ENCODE data around the gene SLC39A9. TPM values are rescaled to one million over a fixed set of nuclear protein-coding genes. Genes with fewer than 3 reads are reported as not detected.
"Not testable (repeated sequence)": the region's sequence is repeated elsewhere in the genome, so short reads cannot be mapped to it uniquely, and the experiment has no call there.

The SLC39A9 gene
- total and polyA plus RNA-seq, 2 of the 4 experiments (the other 2 are of a cell fraction), result 41.4 to 168 TPM

DNA sequence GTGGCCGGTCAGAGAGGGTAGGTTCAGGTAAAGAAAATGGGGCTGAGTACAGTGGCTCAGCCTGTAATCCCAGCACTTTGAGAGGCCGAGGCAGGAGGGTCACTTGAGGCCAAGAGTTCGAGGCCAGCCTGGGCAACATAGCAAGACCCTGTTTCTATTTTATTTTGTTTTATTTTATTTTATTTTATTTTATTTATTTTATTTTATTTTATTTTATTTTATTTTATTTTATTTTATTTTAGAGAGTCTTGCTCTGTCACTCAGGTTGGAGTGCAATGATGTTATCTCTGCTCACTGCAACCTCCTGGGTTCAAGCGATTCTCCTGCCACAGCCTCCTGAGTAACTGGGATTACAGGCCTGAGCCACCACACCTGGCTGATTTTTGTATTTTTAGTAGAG, 99.4 kb downstream of the SLC39A9 start:
- no CpG with 5 or more reads among the region's 4 CpGs for whole genome bisulfite sequencing, 2 experiments (ENCODE audit: extremely low coverage in 2 of 2, insufficient read length in 1 of 2)
- H4K20me1 ChIP-seq (ENCODE audit: insufficient read depth, low read length); H2AFZ ChIP-seq (replicated peaks; ENCODE audit: low read length, poor library complexity); H3K9ac ChIP-seq (ENCODE audit: low read depth, low read length); H4K8ac ChIP-seq (ENCODE audit: low read depth in 2 of 2, low read length in 2 of 2); H3K56ac ChIP-seq (ENCODE audit: extremely low read depth, insufficient read depth, low read length); H4K5ac ChIP-seq (ENCODE audit: low read depth, low read length); H2AK9ac ChIP-seq (replicated peaks; ENCODE audit: low read depth, low read length, poor library complexity); H3K36me3 ChIP-seq (ENCODE audit: control insufficient read depth, insufficient read depth, low read length); H3K18ac ChIP-seq (ENCODE audit: low read depth, low read length); in situ Hi-C loops (cut with MboI; ENCODE audit: low sequenced_read_pairs); H3K4me2 ChIP-seq (ENCODE audit: low read depth, low read length); H2BK15ac ChIP-seq (ENCODE audit: low read depth, low read length); H2BK5ac ChIP-seq (ENCODE audit: low read depth, low read length, poor library complexity, severe bottlenecking); POLR2A ChIA-PET (ENCODE audit: unreplicated experiment); H3K4ac ChIP-seq (ENCODE audit: low read depth, low read length); H3K4me1 ChIP-seq (ENCODE audit: control insufficient read depth, insufficient read depth, low read length); H2BK120ac ChIP-seq (ENCODE audit: low read depth, low read length); H3K9me1 ChIP-seq (ENCODE audit: insufficient read depth, low read length); H4K91ac ChIP-seq (ENCODE audit: insufficient read depth, low read depth, low read length); H3K14ac ChIP-seq (replicated peaks; ENCODE audit: low read depth, low read length); CTCF ChIA-PET; H3K27ac ChIP-seq (ENCODE audit: insufficient read depth, low read length); H2BK20ac ChIP-seq (ENCODE audit: low read depth, low read length); H3K4me3 ChIP-seq (ENCODE audit: insufficient read depth, low read depth, low read length); H3K79me1 ChIP-seq (ENCODE audit: low read depth in 1 of 2, low read length in 2 of 2); DNase-seq; BruUV-seq (replicated peaks); H3K23ac ChIP-seq (ENCODE audit: low read depth, low read length); H2AK5ac ChIP-seq (ENCODE audit: low read depth, low read length); ATAC-seq (ENCODE audit: low read depth); H3K9me3 ChIP-seq (ENCODE audit: control insufficient read depth, insufficient read depth, low read length); intact Hi-C loops (cut with micrococcal nuclease); dilution Hi-C loops (cut with HindIII; ENCODE audit: low sequenced_read_pairs, unreplicated experiment): not testable (repeated sequence)
- H3K27me3 ChIP-seq (ENCODE audit: control insufficient read depth, insufficient read depth, low read length), result peaks cover 54% of the 10 kb centered on the region

DNA sequence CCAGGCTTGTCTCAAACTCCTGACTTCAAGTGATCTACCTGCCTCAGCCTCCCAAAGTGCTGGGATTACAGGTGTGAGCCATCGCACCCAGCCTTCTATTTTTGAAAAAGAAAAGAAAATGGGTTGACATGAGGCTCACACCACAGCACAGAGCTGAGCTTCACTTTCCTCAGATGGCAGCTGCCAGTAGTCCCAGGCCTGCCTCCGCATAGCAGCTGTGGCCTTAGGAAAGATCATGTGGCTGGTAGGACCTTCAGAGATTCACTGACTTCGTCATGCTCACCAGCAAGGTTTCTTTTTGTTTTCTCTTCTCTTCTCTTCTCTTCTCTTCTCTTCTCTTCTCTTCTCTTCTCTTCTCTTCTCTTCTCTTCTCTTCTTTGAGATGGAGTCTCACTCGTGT, 99.8 kb downstream of the SLC39A9 start:
- H3K18ac ChIP-seq (ENCODE audit: low read depth, low read length); H3K79me1 ChIP-seq (ENCODE audit: low read depth in 1 of 2, low read length in 2 of 2); H2BK20ac ChIP-seq (ENCODE audit: low read depth, low read length); in situ Hi-C loops (cut with MboI; ENCODE audit: low sequenced_read_pairs); H3K4me3 ChIP-seq (ENCODE audit: insufficient read depth, low read depth, low read length); H2AFZ ChIP-seq (replicated peaks; ENCODE audit: low read length, poor library complexity); BruUV-seq (replicated peaks); H3K9me3 ChIP-seq (ENCODE audit: control insufficient read depth, insufficient read depth, low read length); ATAC-seq (ENCODE audit: low read depth); intact Hi-C loops (cut with micrococcal nuclease); CTCF ChIA-PET; H3K4me1 ChIP-seq (ENCODE audit: control insufficient read depth, insufficient read depth, low read length); DNase-seq; H2AK5ac ChIP-seq (ENCODE audit: low read depth, low read length); H3K36me3 ChIP-seq (ENCODE audit: control insufficient read depth, insufficient read depth, low read length); H2BK5ac ChIP-seq (ENCODE audit: low read depth, low read length, poor library complexity, severe bottlenecking); H3K4me2 ChIP-seq (ENCODE audit: low read depth, low read length); H3K27ac ChIP-seq (ENCODE audit: insufficient read depth, low read length); dilution Hi-C loops (cut with HindIII; ENCODE audit: low sequenced_read_pairs, unreplicated experiment); H4K8ac ChIP-seq (ENCODE audit: low read depth in 2 of 2, low read length in 2 of 2); H3K56ac ChIP-seq (ENCODE audit: extremely low read depth, insufficient read depth, low read length); H4K5ac ChIP-seq (ENCODE audit: low read depth, low read length); H3K9ac ChIP-seq (ENCODE audit: low read depth, low read length); H2BK120ac ChIP-seq (ENCODE audit: low read depth, low read length); H3K4ac ChIP-seq (ENCODE audit: low read depth, low read length); H2BK15ac ChIP-seq (ENCODE audit: low read depth, low read length); H3K9me1 ChIP-seq (ENCODE audit: insufficient read depth, low read length); POLR2A ChIA-PET (ENCODE audit: unreplicated experiment); H4K91ac ChIP-seq (ENCODE audit: insufficient read depth, low read depth, low read length); H3K23ac ChIP-seq (ENCODE audit: low read depth, low read length); H2AK9ac ChIP-seq (replicated peaks; ENCODE audit: low read depth, low read length, poor library complexity); H3K14ac ChIP-seq (replicated peaks; ENCODE audit: low read depth, low read length); H4K20me1 ChIP-seq (ENCODE audit: insufficient read depth, low read length): not testable (repeated sequence)
- 75% methylated on average over 2 of the region's 4 CpGs; no CpG with 5 or more reads in 1 of the 2 experiments for WGBS, 2 experiments (ENCODE audit: extremely low coverage in 2 of 2, insufficient read length in 1 of 2)
- peaks cover 53% of the 10 kb centered on the region for H3K27me3 ChIP-seq (ENCODE audit: control insufficient read depth, insufficient read depth, low read length)
